H1 (cell line): ENCODE measurements around the gene DYNC2I2. TPM values are rescaled to one million over a fixed set of nuclear protein-coding genes. Genes with fewer than 3 reads are reported as not detected.

Experiments used
- ASH2L ChIP-seq: fragments of 200-600, 300-600 bp; sonication (generic); IDR thresholded peaks from one replicate; pipeline ENCODE4 v1.7.1; 2017; ENCODE audit warnings: low read length
- CHD7 ChIP-seq: fragments of 300-600 bp; sonication (generic); IDR thresholded peaks from 2 replicates; pipeline ENCODE4 v1.7.1; 2012; ENCODE audit warnings: low read length, moderate library complexity, mild to moderate bottlenecking, inconsistent platforms; ENCODE audit not compliant: insufficient replicate concordance
- CTCF ChIP-seq, 3 experiments: IDR thresholded peaks; 1 replicate in 2 of 3; 2 replicates in 1 of 3; pipeline versions ENCODE4 v1.5.1 to v1.6.1; 2011; ENCODE audit warnings: low read length in 3 of 3, mild to moderate bottlenecking in 3 of 3, inconsistent platforms in 2 of 3, low read depth in 1 of 3, moderate library complexity in 1 of 3; ENCODE audit not compliant: insufficient read depth in 1 of 3; ENCODE audit errors: control extremely low read depth in 1 of 3
- MAX ChIP-seq: IDR thresholded peaks from 2 replicates; pipeline ENCODE4 v1.6.1; 2012; ENCODE audit warnings: inconsistent platforms
- POLR2AphosphoS5 ChIP-seq: IDR thresholded peaks from 2 replicates; pipeline ENCODE4 v1.6.1; 2011; ENCODE audit warnings: low read depth, low read length
- RNF2 ChIP-seq: fragments of 200-900, 300-1000 bp; sonication (generic); IDR thresholded peaks from 2 replicates; pipeline ENCODE4 v1.7.1; 2016; ENCODE audit warnings: borderline replicate concordance, low read depth, mild to moderate bottlenecking, antibody characterized with exemption, low read length; ENCODE audit not compliant: poor library complexity, severe bottlenecking; ENCODE audit errors: missing control alignments
- YY1 ChIP-seq: IDR thresholded peaks from 2 replicates; pipeline ENCODE4 v1.6.1; 2011; ENCODE audit warnings: low read depth, mild to moderate bottlenecking, low read length
- polyA plus RNA-seq, 7 experiments: library from polyadenylated mRNA; depleted of rRNA in 3 of 7; stranded (reverse) in 5 of 7; unstranded in 2 of 7; fragments of >200 nt in 5 of 7; fragments of 200-250 nt in 2 of 7; gene quantifications; 1 replicate in 5 of 7; 2 replicates in 1 of 7; 4 replicates in 1 of 7; pipeline versions ENCODE4 v1.2.1 to v1.2.3, GENCODE V29; 2011 to 2013; ENCODE audit warnings: missing spikeins in 2 of 7, mixed read lengths in 2 of 7
- total RNA-seq: library from RNA; stranded (reverse); fragmentation: NEBNext Ultra II Directional; extraction: Animal tissue kit (Norgen Biotek cat#: 25700); gene quantifications from 2 replicates; pipeline ENCODE4 v1.2.1, GENCODE V29; 2021

DYNC2I2 gene
- total and polyA plus RNA-seq, 2 of the 8 experiments (the other 6 are each of a cell fraction or from before 2014, with no cell fraction given), result 58.0 to 78.5 TPM

GRCh38 chr9:128635266-128636023, 21.2 kb downstream of the DYNC2I2 start (continued):
- TF ChIP-seq CHD7 (no peak), YY1 (no peak), POLR2AphosphoS5 (0 out of 2 replicates have a peak, but pooled peaks have one; percentile 30), CTCF (IDR thresholded peaks at IDR 0.05; ENCODE audit: control extremely low read depth in 1 of 3, insufficient read depth in 1 of 3, low read depth in 1 of 3, low read length in 3 of 3) (peak in 2 of 3 experiments; percentile 59 to 68; a peak in 3 of 4 replicates), ASH2L (no peak), MAX (no peak), RNF2 (no peak)
